NCI-H146 (cell line): Measurements from ENCODE around the gene POLR3G.

Experiments used
- DNase-seq: peaks from one replicate; lab custom pipeline; 2025; lab: John Stamatoyannopoulos, UW

Gene POLR3G

GRCh38 chr5:90551376-90551775 lies 76.7 kb downstream of the POLR3G start:
- DNase-seq, result no peak

- DNase-seq, result no peak
Observed at GRCh38 chr5:90553711-90554110, 79.0 kb downstream of the POLR3G start.

- DNase-seq, result no peak
Observed at GRCh38 chr5:90554358-90555006, 79.8 kb downstream of the POLR3G start.

GRCh38 chr5:90555666-90556065 lies 81.0 kb downstream of the POLR3G start:
- DNase-seq, result no peak

- DNase-seq, result peak; percentile 53
Observed at GRCh38 chr5:90557391-90557790, 82.7 kb downstream of the POLR3G start.

GRCh38 chr5:90557871-90558270 lies 83.2 kb downstream of the POLR3G start:
- peak; percentile 37 for DNase-seq

GRCh38 chr5:90558344-90559192 lies 83.9 kb downstream of the POLR3G start, which contains the start of gene ADGRV1:
ADGRV1 (plus strand) TSS chr5:90558797; CDS start chr5:90558896, 99 bp downstream.
- DNase-seq, result peak; percentile 98

GRCh38 chr5:90560771-90561170 lies 86.1 kb downstream of the POLR3G start:
- no peak for DNase-seq

GRCh38 chr5:90561766-90562165 lies 87.1 kb downstream of the POLR3G start:
- no peak for DNase-seq

GRCh38 chr5:90562341-90562740 lies 87.7 kb downstream of the POLR3G start:
- peak; percentile 53 for DNase-seq

- DNase-seq, result no peak
Observed at GRCh38 chr5:90563108-90563507, 88.4 kb downstream of the POLR3G start.
